Inferior parietal cortex (tissue), 1 donor: ENCODE measurements around the gene HGS.
A peak's percentile ranks its signal among the peaks of the same experiment; 100 is the strongest.
"Not testable (repeated sequence)": the region's sequence is repeated elsewhere in the genome, so short reads cannot be mapped to it uniquely, and the experiment has no call there.

Experiments used
- DNase-seq: peaks from one replicate; pipeline ENCODE4 v3.0.0-alpha.2; 2016; ENCODE audit errors: extremely low spot score

The HGS gene

GRCh38 chr17:81717049-81717765 is 33.4 kb downstream of the HGS start:
- no peak for DNase-seq

- no peak for DNase-seq
Observed at GRCh38 chr17:81717766-81718089, 33.9 kb downstream of the HGS start.

DNA sequence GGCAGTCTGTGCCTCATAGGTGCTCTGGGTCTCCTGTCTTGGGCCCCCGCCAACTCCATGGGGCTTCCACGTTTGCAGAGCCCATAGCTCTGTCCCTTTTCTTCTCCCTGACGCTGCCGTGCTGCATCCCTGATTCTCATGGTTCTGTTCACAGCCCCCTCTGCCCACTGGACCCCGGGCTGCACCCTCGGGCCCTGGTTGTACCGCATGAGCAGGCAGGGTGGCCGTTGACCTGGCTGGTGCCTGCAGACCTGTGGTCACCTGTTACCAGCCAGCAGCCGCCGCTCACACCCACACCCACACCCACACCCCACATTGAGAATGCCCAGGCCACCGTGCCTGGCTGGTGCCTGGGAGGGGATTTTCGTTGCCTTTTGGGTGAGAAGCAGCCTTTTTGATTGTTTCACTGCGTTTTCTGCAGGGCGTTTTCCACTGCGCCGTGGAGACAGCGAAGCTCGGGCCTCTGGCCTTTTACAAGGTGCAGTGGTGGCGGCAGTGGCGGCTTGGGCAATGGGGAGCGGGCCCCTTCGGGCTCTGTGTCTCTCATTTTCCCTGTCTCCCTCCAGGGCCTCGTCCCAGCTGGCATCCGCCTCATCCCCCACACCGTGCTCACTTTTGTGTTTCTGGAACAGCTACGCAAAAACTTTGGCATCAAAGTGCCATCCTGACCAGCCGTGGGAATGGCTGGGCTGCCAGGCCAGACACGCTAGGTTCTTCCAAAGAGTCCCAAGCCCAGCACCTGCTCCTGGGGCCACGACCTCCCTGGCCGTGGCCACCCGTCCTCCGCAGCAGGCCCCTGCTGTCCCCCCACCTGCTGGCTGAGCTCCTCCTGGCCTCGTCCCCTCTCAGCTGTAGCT is 35.8 kb downstream of the HGS start:
- DNase-seq = no peak

DNA sequence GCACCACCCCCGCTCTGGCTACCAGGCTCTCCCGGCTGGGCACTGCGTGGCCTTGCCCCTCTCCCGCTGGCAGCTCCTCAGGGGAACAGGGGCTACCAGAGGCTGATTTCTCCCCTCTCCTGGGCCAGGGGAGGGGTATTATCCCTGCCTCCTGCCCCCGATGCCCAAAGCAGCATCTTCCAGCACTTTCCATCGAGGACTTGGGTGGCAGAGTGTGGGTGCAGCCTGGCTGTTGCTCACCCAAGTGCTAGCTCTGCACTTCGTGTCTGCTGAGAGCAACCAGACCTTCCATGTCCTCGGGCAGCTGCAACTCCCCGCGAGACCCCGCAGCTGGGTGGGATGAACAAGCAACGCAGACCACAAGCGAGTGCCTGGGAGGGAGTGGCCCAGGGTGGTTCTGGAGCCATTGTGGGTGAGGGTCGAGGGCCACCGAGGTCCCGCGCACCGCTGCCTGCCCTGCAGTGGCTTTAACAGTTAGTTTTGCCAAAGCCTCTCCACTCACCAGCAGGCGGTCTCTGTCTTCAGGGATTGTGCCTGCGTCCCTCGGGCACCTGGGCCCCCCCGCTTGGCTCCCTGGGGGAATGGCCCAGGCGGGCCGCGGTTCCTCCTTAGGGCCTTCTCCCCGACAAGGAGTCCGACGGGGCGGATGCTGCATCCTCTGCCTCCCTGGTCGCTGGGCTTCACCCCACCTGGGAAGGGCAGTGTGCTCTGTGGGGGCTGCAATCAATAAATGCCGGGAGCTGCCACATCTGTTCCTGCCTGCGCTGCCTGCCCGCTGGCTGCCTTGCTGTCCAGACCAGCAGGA is 36.7 kb downstream of the HGS start:
- no peak for DNase-seq

DNA sequence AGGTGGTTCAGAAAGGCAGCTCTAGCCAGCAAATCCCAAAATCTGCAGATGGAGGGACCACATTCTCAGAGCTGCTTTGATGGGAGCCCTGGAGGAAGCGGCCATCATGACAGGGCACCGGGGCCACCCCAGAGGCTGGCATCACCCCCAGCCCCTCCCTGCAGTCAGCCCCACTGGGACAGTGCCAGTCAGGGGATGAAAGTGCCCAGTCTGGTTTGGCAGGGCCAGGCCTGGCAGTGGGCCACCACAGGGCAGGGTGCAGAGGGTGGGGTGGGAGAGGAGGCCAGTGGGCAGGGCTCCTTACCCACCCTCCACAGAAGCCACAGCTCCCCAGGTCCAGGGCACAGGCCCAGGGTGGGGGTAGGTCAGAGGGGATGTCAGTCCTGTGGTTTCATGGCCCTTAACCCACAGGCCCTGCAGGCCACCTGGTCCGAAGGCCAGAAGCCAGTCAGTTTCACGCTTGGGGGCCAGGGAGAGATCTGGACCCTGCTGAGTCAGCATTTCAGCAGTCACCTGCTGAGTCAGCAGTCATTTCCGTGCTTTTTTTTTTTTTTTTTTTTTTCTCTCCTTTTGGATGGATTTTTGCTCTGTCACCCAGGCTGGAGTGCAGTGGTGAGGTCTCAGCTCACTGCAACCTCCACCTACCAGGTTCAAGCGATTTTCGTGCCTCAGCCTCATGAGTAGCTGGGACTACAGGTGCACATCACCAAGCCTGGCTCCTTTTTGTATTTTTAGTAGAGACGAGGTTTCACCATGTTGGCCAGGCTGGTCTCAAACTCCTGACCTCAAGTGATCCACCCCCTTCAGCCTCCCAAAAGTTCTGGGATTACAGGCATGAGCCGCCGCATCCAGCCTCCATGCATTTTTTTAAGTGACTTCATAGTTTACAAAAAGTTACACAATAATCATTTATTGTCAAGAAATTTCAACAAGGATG is 38.6 kb downstream of the HGS start:
- DNase-seq = no peak

DNA sequence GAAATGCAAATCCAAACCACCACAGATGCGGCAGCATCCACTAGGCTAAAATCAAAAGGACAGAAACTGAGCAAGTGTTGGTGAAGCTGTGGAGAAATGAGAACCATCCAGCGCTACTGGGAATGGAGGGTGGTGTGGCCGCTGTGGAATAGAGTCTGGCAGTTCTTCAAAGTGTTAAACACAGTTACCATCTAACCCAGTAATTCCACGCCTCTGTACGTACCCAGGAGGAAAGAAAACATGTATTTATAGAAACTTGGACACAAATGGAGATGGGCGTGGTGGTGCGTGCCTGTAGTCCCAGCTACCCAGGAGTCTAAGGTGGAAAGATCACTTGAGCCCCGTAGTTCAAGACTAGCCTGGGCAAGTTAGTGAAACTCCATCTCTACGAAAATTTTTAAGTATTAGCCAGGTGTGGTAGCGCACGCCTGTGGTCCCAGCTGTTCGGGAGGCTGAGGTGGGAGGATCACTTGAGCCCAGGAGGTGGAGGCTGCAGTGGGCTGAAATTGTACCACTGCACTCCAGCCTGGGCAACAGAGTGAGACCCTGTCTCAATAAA is 39.9 kb downstream of the HGS start:
- no peak for DNase-seq

DNA sequence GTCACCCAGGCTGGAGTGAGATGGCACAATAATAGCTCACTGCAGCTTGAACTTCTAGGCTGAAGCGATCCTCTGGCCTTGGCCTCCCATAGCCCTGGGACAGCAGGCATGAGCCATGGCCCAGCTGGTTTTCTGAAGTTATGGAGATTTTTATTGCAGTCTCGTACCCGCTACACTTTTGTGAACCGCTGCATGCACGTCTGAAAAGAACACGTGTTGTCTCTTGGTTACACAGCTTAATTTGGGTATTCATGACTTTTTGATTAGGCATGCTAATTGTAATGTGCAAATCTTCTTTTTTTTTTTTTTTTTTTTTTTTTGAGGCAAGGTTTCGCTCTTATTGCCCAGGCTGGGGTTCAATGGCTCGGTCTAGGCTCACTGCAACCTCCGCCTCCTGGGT is 41.6 kb downstream of the HGS start:
- no peak for DNase-seq

DNA sequence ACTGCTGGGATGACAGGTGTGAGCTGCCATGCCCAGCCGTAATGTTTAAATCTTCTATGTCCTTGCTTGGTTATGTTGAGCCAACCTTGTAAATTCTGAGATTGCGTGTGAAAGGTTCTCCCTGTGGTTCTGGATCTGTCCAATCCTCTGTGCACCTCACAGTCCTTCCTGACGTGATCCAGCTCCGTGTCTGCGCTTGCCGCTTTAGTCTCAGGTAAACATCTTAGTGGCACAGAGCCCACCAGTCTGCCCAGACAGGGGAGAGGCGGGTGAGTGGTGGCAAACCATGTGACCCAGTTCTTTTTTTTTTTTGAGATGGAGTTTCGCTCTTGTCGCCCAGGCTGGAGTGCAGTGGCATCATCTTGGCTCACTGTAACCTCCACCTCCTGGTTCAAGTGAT is 42.2 kb downstream of the HGS start:
- DNase-seq = no peak

DNA sequence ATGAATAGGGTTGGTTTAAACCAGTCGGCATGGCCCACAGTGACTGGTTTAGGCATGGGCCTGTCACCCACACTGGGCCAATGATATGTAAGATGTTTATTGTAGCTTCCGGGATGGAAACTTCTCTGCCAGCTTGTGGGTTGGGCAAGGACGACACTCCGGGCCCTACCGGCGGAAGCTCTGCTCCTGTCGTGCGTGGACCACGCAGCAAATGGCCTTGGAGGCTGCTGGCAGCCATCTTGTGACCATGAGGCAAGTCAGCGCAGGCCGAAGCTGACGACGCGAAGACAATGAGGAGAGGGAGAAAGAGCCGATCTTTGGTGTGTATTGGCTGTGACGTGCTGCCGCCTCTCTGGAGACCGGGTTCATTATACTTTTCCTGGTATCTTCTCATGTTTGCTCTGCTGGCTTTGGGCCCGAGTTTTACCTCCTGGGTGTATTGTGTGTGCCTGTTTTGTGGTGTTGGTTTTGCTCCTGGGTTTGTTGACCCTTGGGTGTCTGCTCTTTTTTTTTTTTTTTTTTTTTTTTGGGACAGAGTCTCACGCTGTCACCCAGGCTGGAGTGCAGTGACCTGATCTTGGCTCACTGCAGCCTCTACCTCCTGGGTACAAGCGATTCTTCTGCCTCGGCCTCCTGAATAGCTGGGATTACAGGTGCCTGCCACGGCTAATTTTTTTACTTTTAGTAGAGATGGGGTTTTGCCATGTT is 43.7 kb downstream of the HGS start:
- no peak for DNase-seq

DNA sequence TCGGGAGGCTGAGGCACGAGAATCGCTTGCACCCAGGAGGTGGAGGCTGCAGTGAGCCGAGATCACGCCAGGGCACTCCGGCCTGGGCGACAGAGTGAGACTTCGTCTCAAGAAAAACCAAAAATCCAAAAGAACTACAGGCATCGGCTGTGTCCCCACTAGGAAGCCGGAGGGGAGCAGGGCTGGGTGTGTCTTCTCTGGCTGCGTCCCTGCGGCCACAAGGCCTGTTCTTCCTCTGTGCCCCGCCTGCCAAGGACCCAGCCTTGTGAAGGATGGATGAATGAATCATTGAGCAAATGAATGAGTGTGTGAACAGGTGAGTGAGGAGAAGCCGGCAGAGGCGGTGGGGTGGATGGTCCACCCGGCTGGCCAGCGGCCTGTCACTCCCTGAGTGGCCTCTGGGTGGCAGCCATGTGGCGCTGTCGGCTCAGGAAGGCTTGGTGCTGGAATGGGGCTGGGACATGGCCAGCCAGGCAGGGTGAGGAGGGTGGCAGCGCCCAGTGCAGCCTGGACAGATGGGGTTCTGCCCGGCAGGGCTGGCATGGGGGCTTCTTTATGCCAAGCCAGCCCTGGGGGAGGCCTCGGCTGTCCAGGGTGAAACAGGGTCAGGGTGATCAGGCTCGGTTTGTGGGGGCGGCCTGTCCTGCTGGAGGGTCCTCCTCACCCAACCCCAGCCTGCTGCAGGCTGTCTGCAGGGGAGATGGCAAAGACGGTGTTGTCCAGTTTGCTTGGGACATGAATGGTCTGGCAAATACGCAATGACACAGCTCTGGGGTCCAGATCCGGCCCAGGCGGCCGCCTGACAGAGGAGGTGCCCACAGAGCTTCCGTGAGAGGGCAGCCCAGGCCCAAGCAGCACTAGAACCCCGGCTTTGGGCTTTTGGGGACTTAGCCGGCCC is 49.9 kb downstream of the HGS start:
- peak; percentile 77 for DNase-seq

- no peak for DNase-seq
Observed at GRCh38 chr17:81734405-81735263, 50.8 kb downstream of the HGS start.

DNA sequence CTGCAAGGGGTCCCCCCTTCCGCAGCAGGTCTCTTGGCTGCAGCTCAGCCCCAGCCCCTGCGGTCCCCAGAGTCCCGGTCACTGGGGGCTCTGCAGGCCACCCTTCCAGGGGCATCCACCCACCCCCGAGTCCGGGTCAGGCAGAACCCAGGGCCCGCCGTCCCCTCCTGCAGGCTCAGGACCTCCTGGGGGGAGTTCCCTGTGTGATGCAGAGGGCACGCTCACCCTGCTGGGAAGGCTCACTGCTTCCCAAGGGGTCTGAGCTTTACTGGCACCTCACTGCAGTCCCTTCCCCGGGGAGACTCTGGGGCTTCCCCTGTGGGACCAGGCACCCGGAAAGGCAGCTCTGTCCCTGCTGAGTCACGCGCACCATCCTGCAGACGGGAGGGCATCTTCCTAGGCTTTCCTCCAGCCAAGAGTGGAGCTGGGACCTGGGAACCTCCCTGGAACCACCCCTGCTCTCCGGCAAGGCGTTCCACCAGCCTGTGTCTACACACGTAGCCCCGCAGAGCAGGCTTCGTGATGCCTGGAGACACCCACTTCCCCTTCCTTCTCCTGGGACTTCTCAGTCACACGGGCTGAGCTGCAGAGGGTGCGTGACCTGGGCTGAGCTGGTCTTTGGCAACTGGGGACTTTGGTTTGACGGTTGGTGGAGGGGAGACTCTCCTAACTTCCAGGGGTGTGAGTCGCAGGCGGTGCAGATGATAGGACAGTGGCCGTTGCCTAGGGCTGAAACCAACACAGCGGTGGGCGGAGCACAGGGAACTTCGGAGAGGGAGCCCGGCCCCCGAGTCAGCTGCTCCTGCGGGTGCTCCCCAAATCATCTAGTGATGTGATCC is 51.7 kb downstream of the HGS start:
- DNase-seq = no peak

GRCh38 chr17:81737947-81738800 is 54.4 kb downstream of the HGS start:
- no peak for DNase-seq

GRCh38 chr17:81738801-81739393 is 55.1 kb downstream of the HGS start:
- no peak for DNase-seq

- not testable (repeated sequence) for DNase-seq
Observed at GRCh38 chr17:81739593-81739992, 55.8 kb downstream of the HGS start.

DNA sequence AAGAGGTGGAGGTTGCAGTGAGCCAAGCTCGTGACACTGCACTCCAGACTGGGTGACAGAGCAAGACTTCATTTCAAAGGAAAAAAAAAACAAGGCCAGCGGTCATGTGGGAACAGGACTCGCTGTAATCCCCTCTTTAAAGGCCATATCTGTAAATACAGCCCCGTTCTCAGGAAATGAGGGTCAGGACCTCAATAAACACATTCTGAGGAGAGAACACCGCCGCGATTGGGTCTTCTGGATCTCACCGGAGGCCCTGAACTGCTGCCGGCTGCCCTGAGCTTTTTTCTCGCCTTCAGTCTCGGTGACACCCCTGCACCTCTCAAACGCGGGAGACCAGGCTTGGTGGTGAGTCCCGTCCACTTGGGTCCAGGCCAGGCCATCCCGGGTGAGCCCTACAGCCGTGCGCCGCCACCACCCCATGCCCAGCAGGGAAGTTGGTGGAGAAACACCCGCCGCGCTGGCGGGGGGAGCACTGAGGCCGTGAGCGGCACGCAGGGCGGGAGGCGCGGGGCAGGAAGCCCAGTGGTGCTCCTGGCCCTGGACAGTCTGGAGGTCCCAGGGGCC is 56.7 kb downstream of the HGS start:
- DNase-seq = no peak
